Colonic mucosa (tissue), 4 donors: Measurements from ENCODE around the gene USP10. TPM values are rescaled to one million over a fixed set of nuclear protein-coding genes. Genes with fewer than 3 reads are reported as not detected.

Experiments
- DNase-seq: peaks from one replicate; pipeline ENCODE4 v3.0.0-alpha.2; 2020
- H3K27ac ChIP-seq: fragments of 200-600 bp; one replicate; pipeline ENCODE4 v1.8.0; 2021
- H3K27me3 ChIP-seq: fragments of 200-600 bp; one replicate; pipeline ENCODE4 v1.8.0; 2021
- H3K36me3 ChIP-seq: fragments of 200-600 bp; one replicate; pipeline ENCODE4 v1.8.0; 2021
- H3K4me1 ChIP-seq: fragments of 200-600 bp; one replicate; pipeline ENCODE4 v1.8.0; 2021; ENCODE audit warnings: mild to moderate bottlenecking
- H3K4me3 ChIP-seq: fragments of 200-600 bp; one replicate; pipeline ENCODE4 v1.8.0; 2021
- H3K9ac ChIP-seq, 2 donors: one replicate each; pipeline ENCODE4 v1.7.0; 2013; ENCODE audit warnings: control low read depth in 2 of 2, low read depth in 2 of 2, low read length in 2 of 2
- H3K9me3 ChIP-seq: fragments of 200-600 bp; one replicate; pipeline ENCODE4 v1.8.0; 2021
- CTCF ChIP-seq: fragments of 200-600 bp; IDR thresholded peaks from one replicate; pipeline ENCODE4 v1.8.0; 2022; ENCODE audit warnings: antibody characterized with exemption, mild to moderate bottlenecking
- intact Hi-C: fragments of 100-400 bp; cut with DNase I; formaldehyde crosslinking; loops from one replicate; pipeline ENCODE4 v1.14.1; 2022
- total RNA-seq, 2 donors: library from RNA; stranded (reverse); fragmentation: NEBNext Ultra II Directional in 1 of 2; extraction: Animal tissue kit (Norgen Biotek cat#: 25700) in 1 of 2; gene quantifications; one replicate each; pipeline ENCODE4 v1.2.1, GENCODE V29; 2021
- donor health status: healthy.
- donor health status: DM: no; HTN: no; CAD: no.
- donor health status: DM: no; HTN: no; CAD: no.

USP10 gene
- total RNA-seq, 2 donors from 2014 or later, result 70.0 to 88.2 TPM

- no peaks in the 10 kb centered on the region for H3K36me3 ChIP-seq
- H3K9ac ChIP-seq, result no peak overlapping the region
- DNase-seq, result no peak
- no peak for TF ChIP-seq CTCF
- no peak overlapping the region for H3K27ac ChIP-seq
- H3K27me3 ChIP-seq, result peaks cover 5% of the 10 kb centered on the region
- no peak overlapping the region for H3K4me3 ChIP-seq
- intact Hi-C loops, result no loop called here
- H3K9me3 ChIP-seq, result no peaks in the 10 kb centered on the region
- no peaks in the 10 kb centered on the region for H3K4me1 ChIP-seq
Measured at GRCh38 chr16:84816485-84816884, 116.7 kb downstream of the USP10 start.

GRCh38 chr16:84817206-84817605, 117.4 kb downstream of the USP10 start:
- Histone ChIP-seq H3K4me3 (no peak overlapping the region), H3K27ac (no peak overlapping the region), H3K9me3 (no peaks in the 10 kb centered on the region), H3K36me3 (no peaks in the 10 kb centered on the region), H3K4me1 (no peaks in the 10 kb centered on the region), H3K9ac (no peak overlapping the region), H3K27me3 (peaks cover 5% of the 10 kb centered on the region)
- intact Hi-C loops, result no loop called here
- DNase-seq, result no peak
- no peak for TF ChIP-seq CTCF

- H3K4me1 ChIP-seq, result no peaks in the 10 kb centered on the region
- intact Hi-C loops, result no loop called here
- DNase-seq, result no peak
- no peaks in the 10 kb centered on the region for H3K36me3 ChIP-seq
- no peak for TF ChIP-seq CTCF
- no peaks in the 10 kb centered on the region for H3K9me3 ChIP-seq
- H3K27ac ChIP-seq, result no peak overlapping the region
- no peak overlapping the region for H3K9ac ChIP-seq
- H3K4me3 ChIP-seq, result no peak overlapping the region
- H3K27me3 ChIP-seq, result peaks cover 5% of the 10 kb centered on the region
Measured at GRCh38 chr16:84817613-84818012, 117.8 kb downstream of the USP10 start.

DNA sequence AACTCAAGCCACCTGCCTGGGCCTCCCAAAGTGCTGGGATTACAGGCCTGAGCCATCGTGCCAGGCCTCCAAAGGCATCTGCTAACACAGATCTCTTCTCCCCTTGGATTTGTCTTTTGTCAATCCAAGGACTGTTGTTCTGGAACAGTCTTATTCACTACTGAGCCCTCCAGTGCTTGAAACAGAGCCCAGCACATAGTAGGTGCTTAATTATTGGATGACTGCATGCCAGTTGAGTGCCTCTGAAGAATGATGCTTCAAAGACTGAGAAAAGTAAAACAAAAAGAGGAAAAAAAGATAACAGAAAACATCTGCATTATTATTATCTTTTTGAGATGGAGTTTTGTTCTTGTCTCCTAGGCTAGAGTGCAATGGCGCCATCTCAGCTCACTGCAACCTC, 118.3 kb downstream of the USP10 start:
- H3K9me3 ChIP-seq, result no peaks in the 10 kb centered on the region
- no peak overlapping the region for H3K9ac ChIP-seq
- DNase-seq, result no peak
- no peak overlapping the region for H3K4me3 ChIP-seq
- no peak for TF ChIP-seq CTCF
- no peaks in the 10 kb centered on the region for H3K36me3 ChIP-seq
- H3K27ac ChIP-seq, result no peak overlapping the region
- no peaks in the 10 kb centered on the region for H3K4me1 ChIP-seq
- H3K27me3 ChIP-seq, result peaks cover 5% of the 10 kb centered on the region
- intact Hi-C loops, result no loop called here

GRCh38 chr16:84818989-84819643, 119.3 kb downstream of the USP10 start:
- intact Hi-C loops, result no loop called here
- TF ChIP-seq CTCF, result no peak
- no peaks in the 10 kb centered on the region for H3K36me3 ChIP-seq
- no peaks in the 10 kb centered on the region for H3K9me3 ChIP-seq
- H3K27ac ChIP-seq, result no peak overlapping the region
- DNase-seq, result no peak
- no peak overlapping the region for H3K9ac ChIP-seq
- H3K4me3 ChIP-seq, result peak overlapping the region; percentile 50
- H3K27me3 ChIP-seq, result peaks cover 5% of the 10 kb centered on the region
- no peaks in the 10 kb centered on the region for H3K4me1 ChIP-seq
